HEK293T (cell line): ENCODE measurements around the gene STAG1.

ENCODE experiments used
- BHLHE40 ChIP-seq: fragments of 450-650 bp; IDR thresholded peaks from 2 replicates; pipeline ENCODE4 v1.6.1; 2016; ENCODE audit warnings: mild to moderate bottlenecking, moderate library complexity, borderline replicate concordance
- CTBP1 ChIP-seq: fragments of 450-650 bp; IDR thresholded peaks from 2 replicates; pipeline ENCODE4 v1.6.1; 2016; ENCODE audit warnings: borderline replicate concordance
- FOXA1 ChIP-seq: fragments of 450-650 bp; IDR thresholded peaks from 2 replicates; pipeline ENCODE4 v1.6.1; 2016; ENCODE audit warnings: mild to moderate bottlenecking
- FOXK2 ChIP-seq: fragments of 450-650 bp; IDR thresholded peaks from 2 replicates; pipeline ENCODE4 v1.6.1; 2016; ENCODE audit warnings: mild to moderate bottlenecking
- FOXM1 ChIP-seq: fragments of 450-650 bp; IDR thresholded peaks from 2 replicates; pipeline ENCODE4 v1.6.1; 2017; ENCODE audit warnings: mild to moderate bottlenecking, borderline replicate concordance
- HDGF ChIP-seq: fragments of 450-650 bp; IDR thresholded peaks from 2 replicates; pipeline ENCODE4 v1.6.1; 2017; ENCODE audit warnings: antibody characterized with exemption, borderline replicate concordance
- L3MBTL2 ChIP-seq: fragments of 450-650 bp; conservative IDR thresholded peaks from 2 replicates; pipeline ENCODE4 v1.6.1; 2016; ENCODE audit warnings: mild to moderate bottlenecking
- LEF1 ChIP-seq: fragments of 450-650 bp; IDR thresholded peaks from 2 replicates; pipeline ENCODE4 v1.6.1; 2017; ENCODE audit warnings: mild to moderate bottlenecking, borderline replicate concordance
- NFRKB ChIP-seq: fragments of 450-650 bp; IDR thresholded peaks from 2 replicates; pipeline ENCODE4 v1.6.1; 2016; ENCODE audit warnings: mild to moderate bottlenecking, moderate library complexity
- PKNOX1 ChIP-seq: fragments of 450-650 bp; IDR thresholded peaks from 2 replicates; pipeline ENCODE4 v1.6.1; 2016
- SP1 ChIP-seq: fragments of 450-650 bp; IDR thresholded peaks from 2 replicates; pipeline ENCODE4 v1.6.1; 2017
- SUZ12 ChIP-seq: fragments of 450-650 bp; IDR thresholded peaks from 2 replicates; pipeline ENCODE4 v1.6.1; 2016; ENCODE audit warnings: mild to moderate bottlenecking
- TARDBP ChIP-seq: fragments of 450-650 bp; IDR thresholded peaks from 2 replicates; pipeline ENCODE4 v1.6.1; 2016

- TF ChIP-seq FOXA1 (no peak), BHLHE40 (no peak), L3MBTL2 (no peak), TARDBP (no peak), HDGF (no peak), PKNOX1 (no peak), SUZ12 (no peak), CTBP1 (no peak), LEF1 (no peak), NFRKB (no peak), SP1 (no peak), FOXM1 (no peak), FOXK2 (no peak)
These were observed 87.4 kb downstream of the STAG1 start for GRCh38 chr3:136664771-136665170.
